Measurements from ENCODE around the gene KCNK10.

DNA sequence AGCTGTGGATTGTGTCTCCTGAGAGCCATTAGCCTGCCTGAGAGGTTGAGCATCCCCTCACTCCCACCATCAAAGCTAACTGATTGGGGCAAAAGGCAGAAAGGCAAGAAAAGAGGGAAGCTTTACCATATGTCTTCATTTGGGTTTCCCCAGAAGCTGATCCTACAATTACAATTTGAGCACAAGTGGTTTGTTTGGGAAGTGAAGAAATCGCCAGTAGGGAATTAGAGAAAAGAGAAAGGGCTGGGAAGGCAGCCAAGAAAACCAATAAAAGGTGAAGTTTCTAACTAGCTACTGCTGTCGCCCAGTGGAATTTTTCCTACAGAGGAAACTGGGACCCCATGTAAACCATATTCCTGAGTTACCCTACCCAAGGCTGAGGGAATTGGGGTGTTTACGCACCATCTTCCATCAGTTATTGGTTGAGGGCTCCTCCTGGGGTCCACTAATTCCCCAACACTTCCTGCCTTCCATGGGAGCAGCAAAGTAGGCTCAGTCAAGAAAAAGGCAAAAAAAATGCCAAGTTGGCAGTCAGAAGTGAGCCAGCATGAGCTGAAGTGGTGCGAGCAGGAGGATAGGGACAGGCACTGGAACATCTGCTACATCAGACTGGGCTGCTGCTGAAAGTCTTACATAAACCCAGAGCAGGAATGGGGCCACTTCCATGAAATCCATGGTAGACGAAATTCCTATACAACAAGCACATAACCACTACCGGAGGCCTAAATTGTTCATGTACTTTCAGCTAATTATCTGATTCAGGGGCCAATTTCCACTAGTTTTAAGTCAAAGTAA, 17.3 kb downstream of the KCNK10 start:
- TF ChIP-seq, protein P1, sequence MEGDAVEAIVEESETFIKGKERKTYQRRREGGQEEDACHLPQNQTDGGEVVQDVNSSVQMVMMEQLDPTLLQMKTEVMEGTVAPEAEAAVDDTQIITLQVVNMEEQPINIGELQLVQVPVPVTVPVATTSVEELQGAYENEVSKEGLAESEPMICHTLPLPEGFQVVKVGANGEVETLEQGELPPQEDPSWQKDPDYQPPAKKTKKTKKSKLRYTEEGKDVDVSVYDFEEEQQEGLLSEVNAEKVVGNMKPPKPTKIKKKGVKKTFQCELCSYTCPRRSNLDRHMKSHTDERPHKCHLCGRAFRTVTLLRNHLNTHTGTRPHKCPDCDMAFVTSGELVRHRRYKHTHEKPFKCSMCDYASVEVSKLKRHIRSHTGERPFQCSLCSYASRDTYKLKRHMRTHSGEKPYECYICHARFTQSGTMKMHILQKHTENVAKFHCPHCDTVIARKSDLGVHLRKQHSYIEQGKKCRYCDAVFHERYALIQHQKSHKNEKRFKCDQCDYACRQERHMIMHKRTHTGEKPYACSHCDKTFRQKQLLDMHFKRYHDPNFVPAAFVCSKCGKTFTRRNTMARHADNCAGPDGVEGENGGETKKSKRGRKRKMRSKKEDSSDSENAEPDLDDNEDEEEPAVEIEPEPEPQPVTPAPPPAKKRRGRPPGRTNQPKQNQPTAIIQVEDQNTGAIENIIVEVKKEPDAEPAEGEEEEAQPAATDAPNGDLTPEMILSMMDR (IDR thresholded peaks at IDR 0.05) = no peak
- no peak for TF ChIP-seq POLR2A (IDR thresholded peaks at IDR 0.05)
- no peak for TF ChIP-seq EP300 (IDR thresholded peaks at IDR 0.05)

Data from ovary (tissue), 3 donors.